ENCODE results near the gene SLC51A.
A peak's percentile ranks its signal among the peaks of the same experiment; 100 is the strongest.
"Not testable (repeated sequence)": the region's sequence is repeated elsewhere in the genome, so short reads cannot be mapped to it uniquely, and the experiment has no call there.

SLC51A gene

DNA sequence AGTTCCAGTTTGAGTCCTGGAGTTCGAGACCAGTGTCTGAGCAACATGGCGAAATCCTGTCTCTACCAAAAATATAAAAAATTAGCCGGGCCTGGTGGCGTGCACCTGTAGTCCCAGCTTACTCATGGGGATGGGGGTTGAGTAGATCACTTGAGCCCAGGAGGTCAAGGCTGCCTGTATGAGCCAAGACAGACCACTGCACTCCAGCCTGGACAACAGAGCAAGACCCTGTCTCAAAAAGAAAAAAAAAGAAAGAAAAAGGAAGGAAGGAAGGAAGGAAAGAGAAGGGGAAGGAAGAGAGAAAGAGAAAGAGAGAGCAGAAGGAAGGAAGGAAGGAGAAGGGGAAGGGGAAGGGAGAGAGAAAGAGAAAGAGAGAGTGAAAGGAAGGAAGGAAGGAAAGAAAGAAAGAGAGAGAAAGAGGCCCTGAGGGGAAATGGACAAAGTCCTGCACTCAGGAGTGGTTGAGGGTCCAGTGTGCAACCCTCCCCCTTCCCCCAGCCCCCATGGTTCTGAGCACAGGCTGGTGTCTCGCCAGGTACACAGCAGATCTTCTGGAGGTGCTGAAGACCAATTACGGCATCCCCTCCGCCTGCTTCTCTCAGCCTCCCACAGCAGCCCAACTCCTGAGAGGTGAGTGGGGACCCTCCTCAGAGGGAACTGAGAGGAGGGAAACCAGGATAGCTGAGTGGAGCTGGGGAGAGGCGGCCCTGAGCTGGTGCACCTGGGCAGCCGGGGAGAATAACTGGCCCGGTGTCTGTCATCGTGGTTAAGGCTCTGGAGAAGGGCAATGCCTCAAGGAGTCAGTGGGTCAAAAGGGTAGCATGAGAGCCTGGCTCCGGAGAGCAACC is 1.2 kb downstream of the SLC51A start:
- no peak for DNase-seq

DNA sequence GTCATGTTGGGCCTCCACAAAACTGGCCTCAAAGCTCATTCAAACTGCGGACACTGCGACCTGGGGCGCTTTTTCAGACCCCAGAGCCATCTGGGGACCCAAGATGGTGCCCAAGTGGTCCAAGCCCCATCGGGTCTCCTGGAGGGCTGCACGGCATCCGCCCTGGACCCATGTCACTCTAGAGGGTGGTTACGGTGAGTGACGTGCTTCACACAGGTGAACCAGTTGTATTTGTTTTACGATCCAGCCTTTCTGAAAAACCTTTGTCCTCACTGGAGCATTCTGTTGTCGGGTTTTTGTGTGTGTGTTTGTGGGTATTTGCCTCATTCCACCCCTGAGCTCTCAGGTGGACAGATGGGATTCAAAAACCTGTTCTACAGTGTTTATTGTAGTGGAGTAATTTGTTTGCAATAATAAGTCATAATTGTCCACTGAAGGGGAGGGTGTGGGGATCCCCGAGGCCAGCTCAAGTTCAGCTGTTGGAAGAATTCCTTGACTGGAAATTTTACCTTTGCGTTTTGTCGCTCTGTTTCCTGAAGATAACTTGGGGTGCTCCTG is 1.9 kb downstream of the SLC51A start:
- no peak for DNase-seq

DNA sequence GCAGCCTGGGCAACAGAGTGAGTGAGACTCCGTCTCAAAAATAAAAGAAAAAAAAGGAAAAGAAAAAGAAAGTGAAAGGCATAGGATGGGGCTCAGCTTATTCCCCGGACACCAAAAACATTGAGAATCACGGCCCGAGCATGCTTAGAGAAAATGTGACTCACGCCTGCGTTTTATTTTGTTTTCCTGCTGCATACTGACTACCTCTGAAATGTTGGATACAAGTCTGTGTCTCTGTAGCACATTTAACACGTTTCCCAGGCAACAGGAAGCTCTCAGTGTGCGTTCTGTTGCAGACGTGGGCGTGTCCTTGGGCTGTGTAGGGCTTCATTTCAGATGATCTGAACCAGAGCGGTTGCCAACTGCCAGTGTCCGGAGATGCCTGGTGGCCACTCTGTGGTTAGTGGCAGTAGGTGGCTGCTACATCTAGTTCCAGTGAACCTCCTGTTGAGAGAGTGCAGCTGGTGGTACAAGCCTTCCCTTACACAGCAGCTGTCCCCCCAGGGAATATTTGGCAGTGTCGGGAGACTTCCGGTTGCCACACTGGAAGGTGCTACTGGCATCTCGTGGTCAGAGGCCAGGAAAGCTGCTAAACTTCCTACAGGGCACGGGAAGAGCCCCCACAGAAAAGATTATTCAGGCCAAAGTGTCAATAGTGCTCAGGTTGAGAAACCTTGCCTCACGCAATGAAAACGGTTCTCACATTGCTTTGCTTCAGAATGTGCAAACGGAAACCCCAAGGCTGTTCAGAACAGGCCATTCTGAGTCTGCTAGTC is 3.0 kb downstream of the SLC51A start:
- DNase-seq: peak; percentile 40

DNA sequence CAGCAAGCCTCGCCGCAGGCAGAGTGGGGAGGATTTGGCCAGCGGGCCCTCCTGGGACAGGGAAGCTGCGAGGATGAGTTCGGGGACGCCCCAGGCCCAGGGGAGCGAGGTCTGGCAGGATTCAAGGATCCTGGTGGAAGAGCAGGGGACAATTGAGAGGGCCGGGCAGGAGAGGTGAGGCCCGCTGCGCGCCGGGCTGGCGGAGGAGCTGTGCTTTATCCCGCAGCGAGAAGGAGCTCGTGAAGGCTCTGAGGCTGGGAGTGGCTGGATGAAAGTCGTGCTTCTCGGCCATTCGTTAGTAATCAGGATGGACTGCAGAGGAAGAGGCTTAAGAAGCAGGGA is 3.6 kb downstream of the SLC51A start:
- no peak for DNase-seq

DNA sequence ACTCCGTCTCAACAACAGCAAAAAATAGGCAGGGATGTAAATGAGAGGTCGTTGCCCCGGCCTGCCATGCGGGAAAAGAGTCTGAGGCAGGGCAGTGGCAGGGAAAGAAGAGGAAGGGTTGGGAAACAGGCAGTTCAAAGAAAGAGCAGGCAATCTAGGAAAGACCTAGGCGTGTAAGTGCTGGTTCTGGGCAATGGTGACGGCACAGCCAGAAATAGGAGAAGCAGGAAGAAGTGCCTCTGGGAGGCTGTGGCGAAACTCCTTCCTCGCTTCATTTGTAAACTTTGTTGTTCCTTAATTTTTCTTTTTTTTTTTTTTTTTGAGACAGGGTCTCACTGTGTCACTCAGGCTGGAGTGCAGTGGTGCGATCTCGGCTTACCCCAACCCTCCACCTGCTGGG is 4.3 kb downstream of the SLC51A start:
- DNase-seq: no peak

DNA sequence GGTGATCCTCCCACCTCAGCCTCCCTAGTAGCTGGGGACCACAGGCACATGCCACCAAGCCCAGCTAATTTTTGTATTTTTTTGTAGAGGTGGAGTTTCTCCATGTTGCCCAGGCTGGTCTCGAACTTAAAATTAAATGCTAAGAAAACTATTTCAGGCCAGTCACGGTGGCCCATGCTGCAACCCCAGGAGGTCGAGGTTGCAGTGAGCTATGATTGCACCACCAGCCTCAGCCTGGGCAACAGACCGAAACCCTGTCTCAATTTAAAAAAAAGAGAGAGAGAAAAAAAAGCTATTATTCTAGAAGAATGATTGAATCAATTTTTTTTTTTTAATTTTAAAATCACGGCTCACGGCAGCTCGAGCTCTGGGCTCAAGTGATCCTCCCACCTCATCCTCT is 4.7 kb downstream of the SLC51A start:
- no peak for DNase-seq

DNA sequence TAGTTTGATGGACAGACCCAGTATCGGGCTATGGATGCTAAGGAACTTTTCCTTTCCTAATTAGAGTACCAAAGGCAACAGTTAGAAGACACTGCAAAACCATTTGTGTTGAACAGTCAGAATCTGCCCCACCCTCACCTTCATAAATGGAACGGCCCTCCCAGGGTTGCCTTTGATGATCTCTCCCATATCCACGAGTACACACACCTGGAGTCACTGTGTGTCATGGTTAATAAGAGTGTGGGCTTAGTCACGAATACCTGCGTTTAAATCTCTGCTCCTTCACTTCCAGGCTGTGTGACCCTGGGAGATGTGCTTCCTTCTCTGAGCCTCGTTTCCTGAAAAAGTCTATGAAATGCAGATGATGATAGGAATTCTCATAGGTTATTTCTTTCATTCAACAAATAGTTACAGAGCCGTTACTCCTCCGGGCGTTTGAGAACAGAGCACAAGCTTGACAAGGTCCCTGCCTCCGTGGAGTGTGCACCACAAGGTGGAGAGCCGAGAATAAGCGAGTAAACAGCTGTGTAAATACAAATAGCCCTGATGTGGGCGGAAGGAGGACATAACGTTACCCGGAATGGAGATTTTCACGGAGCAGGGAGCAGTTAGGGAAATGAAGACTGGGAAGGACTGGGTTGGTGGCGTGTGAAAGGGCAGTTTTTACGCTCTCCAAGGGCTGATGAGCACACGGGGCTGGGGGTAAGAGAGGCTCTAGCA is 6.7 kb downstream of the SLC51A start:
- no peak for DNase-seq

DNA sequence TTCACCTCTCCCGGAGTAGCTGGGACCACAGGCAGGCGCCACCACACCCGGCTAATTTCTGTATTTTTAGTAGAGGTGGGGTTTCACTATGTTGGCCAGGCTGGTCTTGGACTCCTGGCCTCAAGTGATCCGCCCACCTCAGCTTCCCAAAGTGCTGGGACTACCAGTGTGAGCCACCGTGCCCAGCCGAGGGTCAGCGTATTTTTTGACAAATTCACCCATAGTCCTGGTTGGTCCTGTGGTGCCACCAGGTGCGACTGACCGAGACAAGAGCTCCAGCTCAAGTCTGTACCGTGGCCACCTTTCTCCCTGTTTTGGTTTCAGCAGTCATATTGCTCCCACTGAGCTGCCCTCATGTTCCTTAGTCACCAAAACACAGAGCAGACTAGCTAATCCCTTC is 8.8 kb downstream of the SLC51A start:
- DNase-seq: no peak

DNA sequence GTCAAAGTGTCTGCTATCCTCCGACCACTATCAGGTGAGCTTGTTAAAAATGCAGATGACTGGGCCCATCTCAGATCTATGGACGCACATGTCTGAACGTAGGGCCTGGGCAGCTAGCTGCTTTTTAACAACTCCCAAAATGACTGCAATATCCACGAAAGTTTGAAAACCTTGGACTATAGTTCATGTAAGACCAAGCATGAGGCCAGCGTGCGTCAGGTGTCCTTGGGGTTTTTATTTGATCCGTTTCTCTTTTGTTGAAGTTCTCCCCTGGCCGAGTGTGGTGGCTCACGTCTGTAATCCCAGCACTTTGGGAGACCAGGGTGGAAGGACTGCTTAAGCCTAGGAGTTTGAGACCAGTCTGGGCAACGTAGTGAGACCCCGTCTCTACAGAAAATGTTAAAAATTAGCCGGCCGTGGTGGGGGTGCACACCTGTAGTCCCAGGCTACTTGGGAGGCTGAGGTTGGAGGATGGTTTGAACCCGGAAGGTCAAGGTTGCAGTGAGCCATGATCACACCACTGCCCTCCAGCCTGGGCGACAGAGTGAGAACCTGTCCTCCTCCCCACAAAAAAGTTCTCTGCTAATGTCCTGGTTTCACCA is 9.5 kb downstream of the SLC51A start:
- DNase-seq: no peak

DNA sequence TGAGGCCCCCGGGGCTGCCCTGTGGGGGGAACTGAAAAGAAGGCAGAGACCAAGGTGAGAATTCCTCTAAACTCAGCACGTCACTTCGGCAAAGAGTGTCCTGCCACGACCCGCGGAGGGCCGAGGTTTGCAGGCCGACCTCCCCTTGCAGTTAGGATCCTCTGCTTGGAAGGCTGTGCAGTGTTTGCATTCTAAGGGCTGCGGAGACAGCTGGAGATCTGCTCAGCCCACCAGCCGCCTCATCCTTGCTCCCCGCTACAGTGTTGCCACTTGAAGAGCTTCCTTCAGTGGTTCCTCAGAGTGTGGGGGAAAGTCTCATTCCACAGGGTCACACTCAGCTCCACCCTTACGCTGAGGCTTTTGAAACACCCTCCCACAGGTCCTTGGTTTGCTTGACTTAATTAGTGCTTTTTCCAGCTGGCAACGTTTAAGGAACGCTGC is 10.8 kb downstream of the SLC51A start:
- DNase-seq: no peak

DNA sequence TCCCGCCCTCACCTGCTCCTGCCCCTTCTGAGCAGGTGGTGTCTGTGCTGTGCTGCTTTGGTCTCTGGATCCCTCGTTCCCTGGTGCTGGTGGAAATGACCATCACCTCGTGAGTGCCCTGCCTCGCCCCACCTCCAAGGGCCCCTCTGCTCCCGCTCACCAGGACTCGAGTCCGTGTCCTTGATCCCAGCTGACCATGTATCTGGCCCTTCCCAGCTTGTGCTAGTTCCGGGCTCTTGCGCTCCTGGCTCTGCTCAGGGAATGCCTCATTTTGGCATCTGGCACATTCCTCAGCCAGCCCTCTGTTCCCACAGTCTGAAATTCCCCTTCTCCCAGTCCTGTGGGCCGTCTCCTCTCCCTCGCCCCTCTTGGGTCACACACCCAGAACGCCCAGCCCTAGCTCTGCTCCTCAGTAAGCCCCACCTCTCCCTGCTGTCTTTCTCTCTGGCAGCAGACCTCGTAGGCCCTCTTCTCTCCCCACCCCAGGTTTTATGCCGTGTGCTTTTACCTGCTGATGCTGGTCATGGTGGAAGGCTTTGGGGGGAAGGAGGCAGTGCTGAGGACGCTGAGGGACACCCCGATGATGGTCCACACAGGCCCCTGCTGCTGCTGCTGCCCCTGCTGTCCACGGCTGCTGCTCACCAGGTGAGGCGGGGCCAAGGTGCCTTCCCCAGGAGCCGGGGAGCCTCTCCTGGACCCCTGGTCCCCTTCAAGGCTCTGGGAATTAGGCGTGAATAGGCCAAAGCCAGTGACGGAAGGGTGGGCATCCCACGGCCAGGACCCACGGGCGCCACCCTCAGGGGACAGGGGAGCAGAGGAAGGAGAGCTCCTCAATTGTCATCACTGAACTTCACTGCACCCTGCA is 11.5 kb downstream of the SLC51A start:
- no peak for DNase-seq

DNA sequence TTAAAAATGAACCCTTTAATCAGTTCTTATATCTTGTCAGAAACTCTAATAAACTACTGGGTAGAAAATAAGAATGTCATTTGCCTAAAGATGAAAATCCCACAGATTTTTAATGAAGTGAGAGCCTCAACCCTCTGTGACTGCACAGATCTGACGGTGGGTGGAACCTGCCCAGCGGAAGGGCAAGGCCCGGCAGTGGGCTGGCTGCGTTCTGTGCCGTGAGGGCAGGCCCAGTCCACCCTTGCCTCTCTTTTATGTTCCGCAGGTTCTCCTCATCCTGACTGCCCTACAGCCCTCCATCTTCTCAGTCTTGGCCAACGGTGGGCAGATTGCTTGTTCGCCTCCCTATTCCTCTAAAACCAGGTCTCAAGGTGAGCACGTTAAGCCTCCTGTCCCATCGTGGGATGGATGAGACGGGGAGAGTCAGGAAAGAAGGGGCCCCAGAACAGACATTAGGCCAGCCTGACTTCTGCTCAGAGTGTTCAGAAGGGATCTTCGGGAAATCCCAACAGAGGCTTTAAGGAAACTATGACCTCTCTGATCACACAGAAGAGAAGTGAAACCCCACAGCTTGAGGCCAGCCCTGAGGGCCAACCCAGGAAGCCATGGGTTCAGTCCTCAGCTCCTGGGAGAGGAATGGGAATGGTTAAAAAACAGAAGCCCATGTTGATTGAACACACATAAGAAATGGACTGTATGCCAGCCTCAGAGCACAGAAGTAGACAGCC is 16.0 kb downstream of the SLC51A start:
- DNase-seq: no peak

DNA sequence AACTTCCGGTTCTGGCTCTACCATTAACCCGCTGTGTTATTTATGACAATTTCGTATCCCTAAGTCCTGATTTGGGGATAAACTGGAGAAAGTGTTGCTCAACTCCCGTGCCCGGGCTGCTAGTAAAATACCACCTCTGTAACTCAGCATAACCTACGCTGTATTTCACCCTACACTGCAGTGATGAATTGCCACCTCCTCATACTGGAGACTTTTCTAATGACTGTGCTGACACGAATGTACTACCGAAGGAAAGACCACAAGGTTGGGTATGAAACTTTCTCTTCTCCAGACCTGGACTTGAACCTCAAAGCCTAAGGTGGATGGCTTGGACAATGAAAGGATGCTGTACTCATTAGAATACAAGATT is 16.5 kb downstream of the SLC51A start:
- no peak for DNase-seq

DNA sequence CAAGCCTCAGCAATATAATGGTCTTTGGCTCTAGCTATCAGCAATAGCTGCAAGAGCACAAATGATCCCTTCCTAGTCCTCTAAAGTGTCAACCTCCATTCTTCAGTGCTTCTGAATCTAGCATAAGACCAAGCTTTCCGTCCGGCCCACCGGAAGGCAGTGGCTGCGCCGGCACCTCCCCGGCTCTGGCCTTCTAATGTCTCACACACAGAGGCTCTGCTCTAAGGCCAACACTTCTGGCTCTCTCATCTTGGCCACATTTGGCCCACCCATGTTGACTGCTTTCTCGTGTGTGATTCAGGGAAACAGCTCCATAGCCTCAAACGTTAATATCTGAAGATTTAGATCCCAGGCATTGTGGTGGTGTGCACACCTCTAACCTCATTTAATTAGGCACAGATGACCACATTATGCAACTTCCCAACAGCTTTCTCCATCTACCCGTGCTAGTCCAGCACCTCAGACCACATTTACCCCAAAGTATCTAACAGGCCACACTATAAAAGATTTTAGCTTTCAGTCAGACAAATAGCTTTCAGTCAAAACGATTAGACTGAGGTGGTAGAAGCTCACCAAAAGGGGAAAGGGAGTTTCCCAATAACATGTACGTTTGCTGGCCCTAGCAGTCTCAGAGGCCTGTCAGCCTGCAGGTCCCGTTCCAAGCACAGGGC is 19.3 kb downstream of the SLC51A start:
- no peak for DNase-seq

DNA sequence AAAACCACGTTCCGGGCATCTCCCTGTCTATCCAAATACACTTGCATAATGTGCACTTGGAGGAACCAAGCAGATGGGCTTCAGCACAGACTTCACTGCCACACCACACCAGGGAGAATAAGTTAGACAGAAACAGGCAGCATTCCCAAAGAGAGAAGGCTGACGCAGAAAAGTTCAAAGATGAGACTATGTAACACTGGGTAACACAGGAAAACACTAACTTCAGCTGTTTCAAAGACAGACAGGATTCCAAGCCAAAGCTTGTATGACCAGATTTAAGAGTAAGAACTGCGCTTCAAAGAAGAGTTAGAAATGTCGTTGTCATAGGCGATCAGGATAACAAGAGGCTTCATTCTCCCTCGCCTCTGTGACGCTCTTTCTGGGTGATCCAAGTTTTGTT is 19.9 kb downstream of the SLC51A start:
- DNase-seq: no peak

DNA sequence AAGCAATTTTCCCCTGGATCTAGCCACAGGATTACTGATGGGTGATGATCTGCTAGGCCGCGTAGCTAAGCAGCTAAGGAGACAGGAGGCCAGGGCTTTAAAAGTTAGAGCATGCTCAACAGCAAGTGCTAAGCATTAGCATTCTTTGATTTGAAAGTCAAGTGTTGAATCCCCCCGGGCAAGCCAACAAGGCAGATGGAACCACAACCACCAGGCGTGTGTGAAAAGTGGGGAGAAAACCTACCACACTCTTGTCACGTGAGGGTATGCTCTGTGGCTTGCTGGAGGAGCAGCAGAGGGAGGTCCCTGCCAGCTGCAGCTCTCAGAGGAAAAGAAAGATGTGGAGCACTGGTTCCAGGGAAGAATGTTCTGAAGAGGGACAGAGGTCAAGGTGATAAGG is 20.9 kb downstream of the SLC51A start:
- no peak for DNase-seq

DNA sequence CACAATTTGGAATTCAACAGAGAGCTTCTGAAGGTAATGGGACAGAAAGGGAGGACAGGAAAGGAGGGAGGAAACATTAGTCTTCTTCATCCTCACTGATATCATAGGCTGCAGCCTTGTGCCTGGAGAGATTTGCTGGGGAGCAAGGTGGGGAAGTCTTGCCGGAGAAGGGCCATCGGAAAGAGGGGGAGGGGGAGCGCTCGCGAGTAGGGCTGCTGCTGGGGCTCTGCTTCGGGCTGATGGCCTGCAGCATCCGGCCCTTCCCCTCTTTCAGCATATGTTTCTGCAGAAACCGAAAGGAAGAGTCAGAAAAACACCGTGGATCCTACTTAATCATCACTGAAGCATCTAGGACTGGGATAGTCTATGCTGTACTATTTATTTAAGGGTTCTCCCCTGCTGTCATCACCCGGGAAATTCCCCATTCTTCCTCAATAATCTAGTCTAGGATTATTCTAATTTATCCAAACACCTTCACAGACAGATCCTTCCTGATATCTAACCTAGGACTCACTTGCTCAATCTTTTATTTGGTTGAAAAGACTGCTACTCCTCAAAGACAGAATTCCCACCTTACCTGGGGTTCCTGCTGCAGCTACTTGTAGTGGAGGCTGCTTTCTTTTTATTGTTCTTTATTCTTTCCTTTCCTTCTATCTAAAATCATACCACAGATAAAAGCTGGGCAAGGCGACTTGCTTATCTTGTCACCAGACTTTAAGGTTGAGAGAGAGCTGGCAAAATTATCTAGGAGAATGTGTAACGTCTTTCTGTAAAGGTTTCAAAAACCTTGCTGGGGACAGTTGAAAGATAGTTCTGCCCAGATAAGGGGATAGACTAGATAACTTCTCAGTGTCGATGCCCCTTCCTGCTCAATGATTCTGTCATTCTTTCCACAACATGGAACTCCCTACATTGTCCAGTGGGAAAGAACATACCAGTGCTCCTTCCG is 22.6 kb downstream of the SLC51A start:
- DNase-seq: no peak

DNA sequence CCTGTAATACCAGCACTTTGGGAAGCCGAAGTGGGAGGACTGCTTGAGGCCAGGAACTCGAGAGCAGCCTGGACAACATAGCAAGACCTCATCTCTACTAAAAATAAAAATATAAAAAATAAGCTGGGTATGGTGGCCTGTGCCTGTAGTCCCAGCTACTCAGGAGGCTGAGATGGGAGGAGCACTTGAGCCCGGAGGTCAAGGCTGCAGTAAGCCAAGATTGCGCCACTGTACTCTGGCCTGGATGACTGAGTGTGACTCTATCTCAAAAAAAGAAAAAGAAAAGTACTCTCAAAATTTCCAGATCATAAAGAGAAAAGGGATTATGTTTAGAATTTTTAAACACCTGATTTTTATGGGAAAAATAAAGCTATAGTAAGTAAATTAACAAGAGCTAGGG is 24.1 kb downstream of the SLC51A start:
- DNase-seq: no peak

DNA sequence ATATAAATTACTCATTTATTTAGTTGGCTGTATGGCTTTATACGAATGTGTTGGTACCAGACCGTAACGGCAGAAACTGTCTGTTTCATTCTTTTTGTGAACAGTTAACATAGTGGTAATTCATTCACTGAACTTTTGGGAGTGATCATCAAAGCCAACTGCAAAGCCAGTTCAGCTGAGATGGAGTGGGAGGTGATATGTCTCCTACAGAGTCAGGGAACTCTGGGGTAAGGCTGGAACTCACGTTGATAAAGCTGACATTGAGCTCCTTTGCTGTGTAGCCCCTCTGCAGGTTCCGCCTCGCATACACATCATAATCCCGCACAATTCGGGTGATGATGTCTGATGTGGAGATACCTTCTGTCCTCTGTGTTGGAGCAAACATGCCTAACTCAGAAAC is 25.4 kb downstream of the SLC51A start:
- no peak for DNase-seq

DNA sequence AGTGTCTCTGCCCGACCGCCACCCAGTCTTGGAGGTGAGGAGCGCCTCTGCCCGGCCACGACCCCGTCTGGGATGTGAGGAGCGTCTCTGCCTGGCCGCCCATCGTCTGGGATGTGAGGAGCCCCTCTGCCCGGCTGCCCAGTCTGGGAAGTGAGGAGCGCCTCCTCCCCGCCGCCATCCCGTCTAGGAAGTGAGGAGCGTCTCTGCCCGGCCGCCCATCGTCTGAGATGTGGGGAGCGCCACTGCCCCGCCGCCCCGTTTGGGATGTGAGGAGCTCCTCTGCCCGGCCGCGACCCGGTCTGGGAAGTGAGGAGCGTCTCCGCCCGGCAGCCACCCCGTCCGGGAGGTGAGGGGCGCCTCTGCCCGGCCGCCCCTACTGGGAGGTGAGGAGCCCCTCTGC is 27.8 kb downstream of the SLC51A start:
- not testable (repeated sequence) for DNase-seq

Data from activated T-cell treated with anti-CD3 and anti-CD28 coated beads for 4 hours (primary cell).